Activated CD8-positive, alpha-beta memory T cell treated with anti-CD3 and anti-CD28 coated beads, Interleukin-2, amount 50 U/mL, for 24 hours (primary cell): ENCODE data around the gene MRPL55.

Source experiments
- DNase-seq: peaks from one replicate; pipeline ENCODE4 v3.0.0-alpha.2; 2020; ENCODE audit errors: extremely low read depth

Gene MRPL55

GRCh38 chr1:228109073-228109961 is at the start of gene MRPL55:
TSS of gene MRPL55 (minus strand) at chr1:228109299. CDS start at chr1:228108260, 1,039 bp downstream.
- DNase-seq, result peak; percentile 91

- no peak for DNase-seq
Measured at GRCh38 chr1:228158151-228159007, 49.3 kb upstream of the MRPL55 start.

- DNase-seq, result no peak
Measured at GRCh38 chr1:228157729-228158126, 48.6 kb upstream of the MRPL55 start.

- DNase-seq, result no peak
Measured at GRCh38 chr1:228156941-228157728, 48.0 kb upstream of the MRPL55 start.

GRCh38 chr1:228156515-228156881 is 47.4 kb upstream of the MRPL55 start:
- DNase-seq, result no peak

GRCh38 chr1:228155596-228156514 is 46.8 kb upstream of the MRPL55 start:
- DNase-seq, result no peak

GRCh38 chr1:228154670-228155571 is 45.8 kb upstream of the MRPL55 start:
- DNase-seq, result no peak

GRCh38 chr1:228154021-228154669 is 45.0 kb upstream of the MRPL55 start:
- no peak for DNase-seq

GRCh38 chr1:228152918-228153258 is 43.8 kb upstream of the MRPL55 start:
- no peak for DNase-seq

GRCh38 chr1:228152097-228152917 is 43.2 kb upstream of the MRPL55 start:
- no peak for DNase-seq

GRCh38 chr1:228151180-228151925 is 42.3 kb upstream of the MRPL55 start:
- no peak for DNase-seq

GRCh38 chr1:228150461-228151179 is 41.5 kb upstream of the MRPL55 start:
- DNase-seq, result no peak

GRCh38 chr1:228150120-228150460 is 41.0 kb upstream of the MRPL55 start:
- no peak for DNase-seq

GRCh38 chr1:228149406-228150119 is 40.5 kb upstream of the MRPL55 start, which contains the start of gene GJC2:
TSS of gene GJC2 (plus strand) at chr1:228149930. CDS start at chr1:228157759, 7,829 bp downstream.
- DNase-seq, result no peak

GRCh38 chr1:228148935-228149405 is 39.9 kb upstream of the MRPL55 start:
- DNase-seq, result no peak

GRCh38 chr1:228148196-228148861 is 39.2 kb upstream of the MRPL55 start:
- no peak for DNase-seq
